Fibroblast of skin of right biceps (primary cell): ENCODE measurements around the gene AGAP2.

Experiments
- DNase-seq: peaks from one replicate; pipeline ENCODE4 v3.0.0-alpha.2; 2013

AGAP2 gene

GRCh38 chr12:57767305-57767698, 28.8 kb upstream of the AGAP2 start:
- no peak for DNase-seq

GRCh38 chr12:57766464-57767304, 28.1 kb upstream of the AGAP2 start, which contains the start of gene CYP27B1:
TSS of gene CYP27B1 (minus strand) at chr12:57767078. CDS start at chr12:57767041, 37 bp downstream.
- no peak for DNase-seq

- no peak for DNase-seq
Observed at GRCh38 chr12:57765698-57766463, 27.3 kb upstream of the AGAP2 start.

- peak; percentile 32 for DNase-seq
Observed at GRCh38 chr12:57765003-57765697, 26.6 kb upstream of the AGAP2 start.

GRCh38 chr12:57764662-57765002, 26.1 kb upstream of the AGAP2 start:
- DNase-seq = no peak

GRCh38 chr12:57763881-57764661, 25.5 kb upstream of the AGAP2 start:
- no peak for DNase-seq

- DNase-seq = no peak
Observed at GRCh38 chr12:57762463-57762862, 23.9 kb upstream of the AGAP2 start.

- no peak for DNase-seq
Observed at GRCh38 chr12:57761391-57761998, 23.0 kb upstream of the AGAP2 start.

- DNase-seq = no peak
Observed at GRCh38 chr12:57760347-57760982, 21.9 kb upstream of the AGAP2 start.

GRCh38 chr12:57759360-57759980, 20.9 kb upstream of the AGAP2 start:
- DNase-seq = no peak

- no peak for DNase-seq
Observed at GRCh38 chr12:57758552-57759359, 20.2 kb upstream of the AGAP2 start.

GRCh38 chr12:57757771-57758170, 19.2 kb upstream of the AGAP2 start:
- DNase-seq = no peak

GRCh38 chr12:57756406-57757341, 18.1 kb upstream of the AGAP2 start:
- DNase-seq = peak; percentile 38

- DNase-seq = no peak
Observed at GRCh38 chr12:57755454-57756372, 17.2 kb upstream of the AGAP2 start.

GRCh38 chr12:57755194-57755453, 16.6 kb upstream of the AGAP2 start:
- no peak for DNase-seq

GRCh38 chr12:57754411-57755193, 16.1 kb upstream of the AGAP2 start, which contains the start of gene MARCHF9:
TSS of gene MARCHF9 (plus strand) at chr12:57755103. CDS start at chr12:57755529, 426 bp downstream.
- DNase-seq = no peak

GRCh38 chr12:57753756-57754337, 15.3 kb upstream of the AGAP2 start:
- DNase-seq = no peak
